AG09319 (cell line): ENCODE results near the gene KRTAP25-1.

Experiments used
- DNase-seq: peaks from one replicate; pipeline ENCODE4 v3.0.0-alpha.2; 2010; ENCODE audit warnings: low read depth; ENCODE audit errors: extremely low read depth
- TF ChIP-seq, protein P1 (sequence below): IDR thresholded peaks from 2 replicates; pipeline ENCODE4 v1.5.1; 2011; ENCODE audit warnings: low read depth, mild to moderate bottlenecking, inconsistent platforms, low read length, moderate library complexity

The KRTAP25-1 gene

DNA sequence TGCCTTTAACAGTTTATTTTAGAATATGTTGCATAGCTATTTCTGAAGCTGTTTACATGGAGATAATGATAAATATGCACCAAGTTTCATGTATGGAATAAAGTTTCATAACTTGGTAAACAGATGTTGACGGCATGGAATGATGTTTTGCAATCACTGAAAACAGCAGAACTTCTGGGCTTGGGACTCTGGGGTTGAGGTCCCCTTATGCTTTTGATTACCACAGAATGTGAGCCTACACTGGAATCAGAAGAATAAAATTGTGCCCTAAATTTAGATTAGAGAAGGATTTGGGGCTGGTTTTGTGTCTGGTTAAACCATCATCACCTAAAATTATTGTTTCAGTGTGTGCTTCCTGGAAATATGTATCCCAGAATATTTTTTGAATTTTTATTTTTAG lies 17.7 kb downstream of the KRTAP25-1 start:
- TF ChIP-seq, protein P1, sequence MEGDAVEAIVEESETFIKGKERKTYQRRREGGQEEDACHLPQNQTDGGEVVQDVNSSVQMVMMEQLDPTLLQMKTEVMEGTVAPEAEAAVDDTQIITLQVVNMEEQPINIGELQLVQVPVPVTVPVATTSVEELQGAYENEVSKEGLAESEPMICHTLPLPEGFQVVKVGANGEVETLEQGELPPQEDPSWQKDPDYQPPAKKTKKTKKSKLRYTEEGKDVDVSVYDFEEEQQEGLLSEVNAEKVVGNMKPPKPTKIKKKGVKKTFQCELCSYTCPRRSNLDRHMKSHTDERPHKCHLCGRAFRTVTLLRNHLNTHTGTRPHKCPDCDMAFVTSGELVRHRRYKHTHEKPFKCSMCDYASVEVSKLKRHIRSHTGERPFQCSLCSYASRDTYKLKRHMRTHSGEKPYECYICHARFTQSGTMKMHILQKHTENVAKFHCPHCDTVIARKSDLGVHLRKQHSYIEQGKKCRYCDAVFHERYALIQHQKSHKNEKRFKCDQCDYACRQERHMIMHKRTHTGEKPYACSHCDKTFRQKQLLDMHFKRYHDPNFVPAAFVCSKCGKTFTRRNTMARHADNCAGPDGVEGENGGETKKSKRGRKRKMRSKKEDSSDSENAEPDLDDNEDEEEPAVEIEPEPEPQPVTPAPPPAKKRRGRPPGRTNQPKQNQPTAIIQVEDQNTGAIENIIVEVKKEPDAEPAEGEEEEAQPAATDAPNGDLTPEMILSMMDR = no peak
- no peak for DNase-seq

DNA sequence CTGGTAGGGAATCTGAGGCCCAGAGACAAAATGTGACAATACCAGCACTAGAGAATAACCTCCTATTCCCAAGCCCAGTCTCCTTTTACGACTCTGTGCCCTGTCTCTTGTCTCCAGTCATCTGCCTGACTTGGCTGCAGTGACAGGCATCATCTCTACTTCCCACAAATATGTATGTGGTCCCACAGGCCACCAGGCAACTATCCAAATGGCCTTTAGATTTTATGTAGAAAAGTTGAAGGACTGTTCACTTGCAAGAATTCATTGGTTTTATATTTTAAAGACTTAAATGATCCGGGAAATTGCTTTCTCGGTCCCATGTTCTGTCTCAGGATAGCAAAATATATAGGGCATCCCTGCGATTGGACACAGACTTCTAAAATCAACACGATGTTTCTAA lies 18.2 kb downstream of the KRTAP25-1 start:
- TF ChIP-seq, protein P1 = no peak
- no peak for DNase-seq

DNA sequence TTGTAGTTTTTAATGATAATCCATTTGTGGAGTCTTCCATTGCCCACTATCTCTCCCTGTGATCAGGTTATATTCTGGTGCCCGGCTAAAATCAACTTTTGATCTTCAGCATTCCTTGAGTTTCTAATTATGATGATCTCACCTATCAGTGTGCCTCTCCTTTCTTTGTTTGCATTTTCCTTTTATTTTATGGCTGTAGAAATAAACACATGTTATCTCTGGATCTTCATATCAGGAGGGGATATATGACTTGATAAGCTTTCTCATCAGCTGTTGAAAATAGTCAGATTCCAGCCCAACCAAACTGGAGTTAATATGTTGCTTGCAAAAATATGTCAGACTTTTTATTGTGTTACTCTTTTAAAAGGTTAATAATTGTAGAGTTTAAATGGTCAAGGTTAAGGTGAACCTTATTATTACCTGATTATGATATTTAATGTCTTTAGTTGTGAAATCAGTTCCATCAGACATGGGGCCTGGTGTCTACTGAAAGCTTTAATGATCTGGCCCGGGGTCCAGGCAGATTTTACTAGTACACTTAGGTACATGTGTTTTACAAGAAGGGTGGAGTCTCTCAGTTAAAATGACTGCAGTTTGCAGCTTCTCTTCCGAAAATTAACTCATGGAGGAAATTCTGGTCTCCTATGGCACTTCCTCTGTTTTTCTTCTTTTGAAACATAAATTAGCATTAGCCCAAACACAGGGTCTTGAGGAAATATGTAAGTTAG lies 19.3 kb downstream of the KRTAP25-1 start:
- TF ChIP-seq, protein P1 = no peak
- no peak for DNase-seq

DNA sequence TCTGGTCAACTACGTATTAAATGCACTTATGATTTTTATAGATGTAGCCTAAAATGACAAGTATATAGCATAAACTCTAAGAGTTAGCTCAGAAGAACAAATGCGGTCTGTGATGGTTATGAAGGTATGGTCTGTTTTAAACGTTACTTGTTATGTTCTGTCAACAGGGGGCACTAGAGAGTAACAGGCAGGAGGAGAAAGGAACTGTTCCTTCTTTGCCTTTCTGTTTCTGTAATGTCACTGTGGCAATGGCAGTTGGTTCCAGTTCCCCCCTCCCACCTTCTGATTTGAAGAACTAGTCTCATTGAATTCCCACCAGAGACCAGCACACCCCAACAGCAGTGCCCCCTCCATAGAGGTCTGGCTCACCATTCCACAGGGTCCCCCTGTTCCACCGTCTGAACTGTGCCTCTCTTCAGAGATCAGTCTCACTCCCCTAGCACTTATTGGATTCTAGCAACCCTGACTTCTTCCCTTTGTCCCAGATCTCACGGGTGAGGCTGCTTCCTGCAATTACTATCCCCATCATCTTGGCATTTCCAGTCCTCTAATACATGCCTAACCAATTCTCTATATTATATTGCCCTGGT lies 20.6 kb downstream of the KRTAP25-1 start:
- DNase-seq = no peak
- TF ChIP-seq, protein P1 = no peak

DNA sequence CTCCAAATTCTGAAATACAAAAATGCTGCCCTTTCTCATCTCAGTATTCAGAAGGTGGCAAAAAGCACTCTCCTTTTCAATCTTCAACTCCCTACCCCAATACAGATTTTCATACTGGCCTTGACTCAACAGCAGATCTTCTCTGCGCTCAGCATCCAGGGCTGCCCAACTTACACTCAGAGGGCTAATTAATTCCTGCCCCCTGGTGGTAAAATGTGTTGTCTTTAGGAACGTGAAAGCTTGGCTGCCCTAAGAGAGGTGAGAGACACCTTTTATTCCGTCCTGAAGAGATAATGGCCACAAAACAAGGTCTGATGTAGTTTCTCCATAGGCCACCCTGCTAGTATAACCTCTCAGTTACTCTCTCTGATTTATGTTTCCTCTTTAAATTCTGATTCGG lies 31.5 kb downstream of the KRTAP25-1 start:
- no peak for DNase-seq
- TF ChIP-seq, protein P1 = no peak

DNA sequence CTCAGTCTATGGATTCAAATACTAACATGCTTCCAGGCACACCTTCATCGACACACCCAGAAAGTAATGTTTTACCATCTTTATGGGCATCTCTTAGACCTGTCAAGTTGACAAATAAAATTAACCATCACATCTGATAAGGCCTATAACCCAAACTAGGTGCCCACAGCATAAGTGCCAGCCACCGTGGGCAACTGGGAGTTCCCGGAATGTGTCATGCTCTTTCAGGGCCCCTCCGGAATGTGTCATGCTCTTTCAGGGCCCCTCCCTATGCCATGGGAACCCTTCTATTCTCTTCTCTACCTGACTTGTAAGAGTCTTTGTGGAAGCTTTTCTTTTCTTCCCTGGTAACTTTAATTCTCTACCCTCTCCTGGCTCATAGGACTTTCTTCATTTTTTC lies 33.2 kb downstream of the KRTAP25-1 start:
- DNase-seq = no peak
- TF ChIP-seq, protein P1 = no peak

DNA sequence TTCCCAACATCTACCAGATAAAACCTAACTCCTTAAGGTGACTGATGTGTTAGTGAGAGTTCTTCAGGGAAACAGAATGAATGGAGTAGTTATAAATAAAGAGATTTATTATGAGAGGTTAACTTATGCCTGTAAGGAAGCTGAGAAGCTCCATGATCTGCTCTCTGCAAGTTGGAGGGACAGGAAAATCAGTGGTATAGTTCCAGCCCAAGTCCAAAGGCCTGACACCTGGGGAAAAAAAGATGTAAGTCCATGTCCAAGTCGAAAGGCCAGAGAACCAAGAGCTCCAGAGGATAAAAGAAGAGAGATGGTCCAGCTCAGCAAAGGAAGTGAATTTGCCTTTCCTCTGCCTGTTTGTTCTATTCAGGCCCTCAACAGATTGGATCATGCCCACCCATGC lies 33.6 kb downstream of the KRTAP25-1 start:
- no peak for DNase-seq
- TF ChIP-seq, protein P1 = no peak
